Measurements from ENCODE around the gene FLT3.

DNA sequence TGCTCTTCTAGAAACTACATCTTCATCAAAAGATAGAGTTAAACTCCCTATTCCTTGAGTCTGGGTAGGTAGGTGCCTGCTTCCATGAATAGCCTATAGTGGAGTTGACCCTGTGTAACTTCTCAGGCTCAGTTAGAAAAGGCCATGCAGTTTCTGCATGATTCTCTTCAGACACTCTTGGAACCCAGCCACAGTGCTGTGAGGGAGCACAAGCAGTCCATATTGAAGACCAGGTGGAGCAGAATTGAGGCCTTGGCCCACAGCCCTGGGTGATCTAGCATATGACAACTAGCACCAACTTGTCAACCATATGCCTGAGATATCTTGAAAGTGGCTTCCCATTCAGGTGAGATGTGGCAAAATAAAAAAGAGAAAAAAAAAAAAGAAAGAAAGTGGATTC is 27.7 kb upstream of the FLT3 start:
- TF ChIP-seq, protein P1, sequence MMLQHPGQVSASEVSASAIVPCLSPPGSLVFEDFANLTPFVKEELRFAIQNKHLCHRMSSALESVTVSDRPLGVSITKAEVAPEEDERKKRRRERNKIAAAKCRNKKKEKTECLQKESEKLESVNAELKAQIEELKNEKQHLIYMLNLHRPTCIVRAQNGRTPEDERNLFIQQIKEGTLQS (IDR thresholded peaks at IDR 0.05), result no peak
- TF ChIP-seq, protein P2, sequence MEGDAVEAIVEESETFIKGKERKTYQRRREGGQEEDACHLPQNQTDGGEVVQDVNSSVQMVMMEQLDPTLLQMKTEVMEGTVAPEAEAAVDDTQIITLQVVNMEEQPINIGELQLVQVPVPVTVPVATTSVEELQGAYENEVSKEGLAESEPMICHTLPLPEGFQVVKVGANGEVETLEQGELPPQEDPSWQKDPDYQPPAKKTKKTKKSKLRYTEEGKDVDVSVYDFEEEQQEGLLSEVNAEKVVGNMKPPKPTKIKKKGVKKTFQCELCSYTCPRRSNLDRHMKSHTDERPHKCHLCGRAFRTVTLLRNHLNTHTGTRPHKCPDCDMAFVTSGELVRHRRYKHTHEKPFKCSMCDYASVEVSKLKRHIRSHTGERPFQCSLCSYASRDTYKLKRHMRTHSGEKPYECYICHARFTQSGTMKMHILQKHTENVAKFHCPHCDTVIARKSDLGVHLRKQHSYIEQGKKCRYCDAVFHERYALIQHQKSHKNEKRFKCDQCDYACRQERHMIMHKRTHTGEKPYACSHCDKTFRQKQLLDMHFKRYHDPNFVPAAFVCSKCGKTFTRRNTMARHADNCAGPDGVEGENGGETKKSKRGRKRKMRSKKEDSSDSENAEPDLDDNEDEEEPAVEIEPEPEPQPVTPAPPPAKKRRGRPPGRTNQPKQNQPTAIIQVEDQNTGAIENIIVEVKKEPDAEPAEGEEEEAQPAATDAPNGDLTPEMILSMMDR (IDR thresholded peaks at IDR 0.05; ENCODE audit: low read depth, low read length, missing input control), result no peak
- TF ChIP-seq GABPA (IDR thresholded peaks at IDR 0.05 in 1 of 2, conservative IDR thresholded peaks at IDR 0.05 in 1 of 2), result no peak
- TF ChIP-seq TAF1 (conservative IDR thresholded peaks at IDR 0.05), result no peak
- TF ChIP-seq YY1 (IDR thresholded peaks at IDR 0.05), result no peak
- TF ChIP-seq, protein P3, sequence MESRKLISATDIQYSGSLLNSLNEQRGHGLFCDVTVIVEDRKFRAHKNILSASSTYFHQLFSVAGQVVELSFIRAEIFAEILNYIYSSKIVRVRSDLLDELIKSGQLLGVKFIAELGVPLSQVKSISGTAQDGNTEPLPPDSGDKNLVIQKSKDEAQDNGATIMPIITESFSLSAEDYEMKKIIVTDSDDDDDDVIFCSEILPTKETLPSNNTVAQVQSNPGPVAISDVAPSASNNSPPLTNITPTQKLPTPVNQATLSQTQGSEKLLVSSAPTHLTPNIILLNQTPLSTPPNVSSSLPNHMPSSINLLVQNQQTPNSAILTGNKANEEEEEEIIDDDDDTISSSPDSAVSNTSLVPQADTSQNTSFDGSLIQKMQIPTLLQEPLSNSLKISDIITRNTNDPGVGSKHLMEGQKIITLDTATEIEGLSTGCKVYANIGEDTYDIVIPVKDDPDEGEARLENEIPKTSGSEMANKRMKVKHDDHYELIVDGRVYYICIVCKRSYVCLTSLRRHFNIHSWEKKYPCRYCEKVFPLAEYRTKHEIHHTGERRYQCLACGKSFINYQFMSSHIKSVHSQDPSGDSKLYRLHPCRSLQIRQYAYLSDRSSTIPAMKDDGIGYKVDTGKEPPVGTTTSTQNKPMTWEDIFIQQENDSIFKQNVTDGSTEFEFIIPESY (IDR thresholded peaks at IDR 0.05), result no peak
- TF ChIP-seq RXRA (IDR thresholded peaks at IDR 0.05), result no peak
- TF ChIP-seq RAD21 (IDR thresholded peaks at IDR 0.05), result no peak
- TF ChIP-seq SP1 (IDR thresholded peaks at IDR 0.05), result no peak
- no peak for TF ChIP-seq EGR1 (IDR thresholded peaks at IDR 0.05; ENCODE audit: low read depth in 2 of 2)
- no peak for TF ChIP-seq FOXA1 (IDR thresholded peaks at IDR 0.05)

Measured in liver (tissue), 3 donors.